ENCODE data around the gene FAM131C. TPM values are rescaled to one million over a fixed set of nuclear protein-coding genes. Genes with fewer than 3 reads are reported as not detected.
"Not testable (repeated sequence)": the region's sequence is repeated elsewhere in the genome, so short reads cannot be mapped to it uniquely, and the experiment has no call there.

Gene FAM131C
- total RNA-seq, 1 experiment from 2014 or later = 3.4 TPM

GRCh38 chr1:16061989-16062686 lies 11.3 kb downstream of the FAM131C start:
- intact Hi-C loops (cut with micrococcal nuclease; ENCODE audit: unreplicated experiment); ATAC-seq; CTCF ChIA-PET; in situ Hi-C loops (cut with HindIII; ENCODE audit: low pct_unique_long_range_greater_than_20kb, low sequenced_read_pairs); H3K36me3 ChIP-seq (ENCODE audit: control insufficient read depth, insufficient read depth, low read length); H3K27me3 ChIP-seq (ENCODE audit: control insufficient read depth, insufficient read depth, low read length); H3K4me3 ChIP-seq (ENCODE audit: low read depth in 2 of 2, low read length in 2 of 2); BruUV-seq (replicated peaks); H3K4me1 ChIP-seq (ENCODE audit: control insufficient read depth, insufficient read depth, low read length); H3K27ac ChIP-seq (ENCODE audit: low read length); POLR2A ChIA-PET; H3K9me3 ChIP-seq (ENCODE audit: control insufficient read depth, insufficient read depth, low read depth, low read length); DNase-seq (ENCODE audit: low read depth, low spot score): not testable (repeated sequence)

DNA sequence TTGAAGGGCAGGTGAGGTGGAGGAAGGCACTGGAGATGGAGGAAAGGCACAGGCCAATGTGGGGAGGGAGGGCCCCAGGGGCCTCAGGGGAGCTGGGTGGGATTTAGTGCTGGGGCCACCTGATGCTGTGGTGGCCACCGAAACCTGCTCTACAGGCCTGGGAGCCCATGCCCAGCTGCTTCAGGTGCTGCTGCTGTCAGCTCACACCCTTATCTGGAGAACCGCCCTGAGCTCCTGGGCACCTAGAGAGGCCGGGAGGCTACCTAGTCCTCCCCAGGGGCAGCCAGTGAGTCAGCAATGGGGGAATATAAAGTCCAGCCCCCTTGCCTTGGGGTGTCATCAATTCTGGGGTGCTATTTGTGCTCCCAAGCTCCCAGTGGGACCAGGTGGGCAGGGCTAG lies 12.2 kb downstream of the FAM131C start:
- DNase-seq (ENCODE audit: low read depth, low spot score) (no peak), ATAC-seq (no peak)
- Histone ChIP-seq H3K4me1 (ENCODE audit: control insufficient read depth, insufficient read depth, low read length) (no peaks in the 10 kb centered on the region), H3K27me3 (ENCODE audit: control insufficient read depth, insufficient read depth, low read length) (no peaks in the 10 kb centered on the region), H3K4me3 (ENCODE audit: low read depth in 2 of 2, low read length in 2 of 2) (no peak overlapping the region), H3K9me3 (ENCODE audit: control insufficient read depth, insufficient read depth, low read depth, low read length) (no peaks in the 10 kb centered on the region), H3K27ac (ENCODE audit: low read length) (no peak overlapping the region), H3K36me3 (ENCODE audit: control insufficient read depth, insufficient read depth, low read length) (no peaks in the 10 kb centered on the region)
- CTCF ChIA-PET = no interaction called here
- POLR2A ChIA-PET = no interaction called here
- intact Hi-C loops (cut with micrococcal nuclease; ENCODE audit: unreplicated experiment) (no loop called here), in situ Hi-C loops (cut with HindIII; ENCODE audit: low pct_unique_long_range_greater_than_20kb, low sequenced_read_pairs) (no loop called here)
- no TSS peak for BruUV-seq (replicated peaks)
- TF ChIP-seq, protein P1, sequence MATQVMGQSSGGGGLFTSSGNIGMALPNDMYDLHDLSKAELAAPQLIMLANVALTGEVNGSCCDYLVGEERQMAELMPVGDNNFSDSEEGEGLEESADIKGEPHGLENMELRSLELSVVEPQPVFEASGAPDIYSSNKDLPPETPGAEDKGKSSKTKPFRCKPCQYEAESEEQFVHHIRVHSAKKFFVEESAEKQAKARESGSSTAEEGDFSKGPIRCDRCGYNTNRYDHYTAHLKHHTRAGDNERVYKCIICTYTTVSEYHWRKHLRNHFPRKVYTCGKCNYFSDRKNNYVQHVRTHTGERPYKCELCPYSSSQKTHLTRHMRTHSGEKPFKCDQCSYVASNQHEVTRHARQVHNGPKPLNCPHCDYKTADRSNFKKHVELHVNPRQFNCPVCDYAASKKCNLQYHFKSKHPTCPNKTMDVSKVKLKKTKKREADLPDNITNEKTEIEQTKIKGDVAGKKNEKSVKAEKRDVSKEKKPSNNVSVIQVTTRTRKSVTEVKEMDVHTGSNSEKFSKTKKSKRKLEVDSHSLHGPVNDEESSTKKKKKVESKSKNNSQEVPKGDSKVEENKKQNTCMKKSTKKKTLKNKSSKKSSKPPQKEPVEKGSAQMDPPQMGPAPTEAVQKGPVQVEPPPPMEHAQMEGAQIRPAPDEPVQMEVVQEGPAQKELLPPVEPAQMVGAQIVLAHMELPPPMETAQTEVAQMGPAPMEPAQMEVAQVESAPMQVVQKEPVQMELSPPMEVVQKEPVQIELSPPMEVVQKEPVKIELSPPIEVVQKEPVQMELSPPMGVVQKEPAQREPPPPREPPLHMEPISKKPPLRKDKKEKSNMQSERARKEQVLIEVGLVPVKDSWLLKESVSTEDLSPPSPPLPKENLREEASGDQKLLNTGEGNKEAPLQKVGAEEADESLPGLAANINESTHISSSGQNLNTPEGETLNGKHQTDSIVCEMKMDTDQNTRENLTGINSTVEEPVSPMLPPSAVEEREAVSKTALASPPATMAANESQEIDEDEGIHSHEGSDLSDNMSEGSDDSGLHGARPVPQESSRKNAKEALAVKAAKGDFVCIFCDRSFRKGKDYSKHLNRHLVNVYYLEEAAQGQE (IDR thresholded peaks at IDR 0.05; ENCODE audit: insufficient read depth in 1 of 2, low read depth in 2 of 2, low read length in 1 of 2) = no peak
- TF ChIP-seq SIN3A (IDR thresholded peaks at IDR 0.05; ENCODE audit: borderline replicate concordance, insufficient read depth, low read depth, low read length) = no peak
- TF ChIP-seq TCF7L2 (IDR thresholded peaks at IDR 0.05; ENCODE audit: low read depth, low read length) = no peak
- no peak for TF ChIP-seq POLR2AphosphoS5 (IDR thresholded peaks at IDR 0.05; ENCODE audit: low read depth, low read length)
- no peak for TF ChIP-seq CTCF (IDR thresholded peaks at IDR 0.05)

DNA sequence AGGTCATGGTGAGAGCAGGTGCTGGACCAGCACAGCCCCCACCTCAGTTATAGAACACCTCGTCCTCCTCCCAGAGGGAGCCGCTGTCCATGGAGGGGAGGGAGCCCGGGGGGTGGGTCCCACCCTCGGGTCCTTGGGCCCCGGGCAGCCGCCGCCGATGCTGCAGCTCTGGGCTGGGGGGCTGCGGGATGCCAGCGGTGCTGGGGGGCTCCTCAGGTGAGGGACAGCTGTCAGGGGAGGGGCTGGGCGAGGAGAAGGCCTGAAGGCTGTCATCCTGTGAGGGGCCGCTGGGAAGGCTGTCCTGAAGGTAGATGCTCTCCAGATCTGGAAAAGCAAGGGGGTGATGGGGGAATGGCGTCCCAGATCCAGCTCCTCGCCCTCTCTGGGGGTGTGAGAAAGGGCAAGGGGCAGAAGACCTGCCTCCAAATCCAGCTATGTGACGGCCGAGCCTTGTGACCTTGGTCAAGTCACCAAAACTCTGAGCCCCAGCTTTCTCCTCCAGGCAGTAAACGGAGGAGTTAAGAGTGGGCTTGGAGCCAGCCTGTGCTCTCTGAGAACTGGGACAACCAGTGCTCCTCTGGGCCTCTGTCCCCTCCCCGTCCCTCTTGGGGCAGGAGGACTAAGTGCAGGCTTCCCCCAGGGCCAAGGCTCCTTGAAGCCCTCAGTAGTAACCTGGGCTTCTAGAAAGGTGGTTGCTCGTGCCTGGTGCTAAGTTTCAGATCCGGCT lies 14.9 kb downstream of the FAM131C start:
- in situ Hi-C loops (cut with HindIII; ENCODE audit: low pct_unique_long_range_greater_than_20kb, low sequenced_read_pairs); H3K36me3 ChIP-seq (ENCODE audit: control insufficient read depth, insufficient read depth, low read length); BruUV-seq (replicated peaks); H3K27me3 ChIP-seq (ENCODE audit: control insufficient read depth, insufficient read depth, low read length); POLR2A ChIA-PET; H3K27ac ChIP-seq (ENCODE audit: low read length); DNase-seq (ENCODE audit: low read depth, low spot score); intact Hi-C loops (cut with micrococcal nuclease; ENCODE audit: unreplicated experiment); H3K4me3 ChIP-seq (ENCODE audit: low read depth in 2 of 2, low read length in 2 of 2); H3K9me3 ChIP-seq (ENCODE audit: control insufficient read depth, insufficient read depth, low read depth, low read length); H3K4me1 ChIP-seq (ENCODE audit: control insufficient read depth, insufficient read depth, low read length): not testable (repeated sequence)
- ATAC-seq = peak; percentile 33; the same call in 1 of the 2 replicates
- CTCF ChIA-PET = interaction anchor here (0.6 kb wide), 1 partner anchor 17 kb away, joined by 5 read pairs; no protein-coding TSS in a partner anchor

GRCh38 chr1:16057314-16057915 lies 16.0 kb downstream of the FAM131C start:
- POLR2A ChIA-PET; H3K9me3 ChIP-seq (ENCODE audit: control insufficient read depth, insufficient read depth, low read depth, low read length); in situ Hi-C loops (cut with HindIII; ENCODE audit: low pct_unique_long_range_greater_than_20kb, low sequenced_read_pairs); DNase-seq (ENCODE audit: low read depth, low spot score); H3K27me3 ChIP-seq (ENCODE audit: control insufficient read depth, insufficient read depth, low read length); H3K4me3 ChIP-seq (ENCODE audit: low read depth in 2 of 2, low read length in 2 of 2); H3K27ac ChIP-seq (ENCODE audit: low read length); H3K4me1 ChIP-seq (ENCODE audit: control insufficient read depth, insufficient read depth, low read length); BruUV-seq (replicated peaks); H3K36me3 ChIP-seq (ENCODE audit: control insufficient read depth, insufficient read depth, low read length): not testable (repeated sequence)
- intact Hi-C loops (cut with micrococcal nuclease; ENCODE audit: unreplicated experiment) = loop anchor here (2.0 kb wide), 2 partner anchors 25 to 49 kb away; no protein-coding TSS in a partner anchor
- CTCF ChIA-PET = interaction anchor here (0.6 kb wide), 1 partner anchor 99 kb away, joined by 3 read pairs; no protein-coding TSS in a partner anchor
- ATAC-seq = 0 out of 2 replicates have a peak, but pooled peaks have one; percentile 6

DNA sequence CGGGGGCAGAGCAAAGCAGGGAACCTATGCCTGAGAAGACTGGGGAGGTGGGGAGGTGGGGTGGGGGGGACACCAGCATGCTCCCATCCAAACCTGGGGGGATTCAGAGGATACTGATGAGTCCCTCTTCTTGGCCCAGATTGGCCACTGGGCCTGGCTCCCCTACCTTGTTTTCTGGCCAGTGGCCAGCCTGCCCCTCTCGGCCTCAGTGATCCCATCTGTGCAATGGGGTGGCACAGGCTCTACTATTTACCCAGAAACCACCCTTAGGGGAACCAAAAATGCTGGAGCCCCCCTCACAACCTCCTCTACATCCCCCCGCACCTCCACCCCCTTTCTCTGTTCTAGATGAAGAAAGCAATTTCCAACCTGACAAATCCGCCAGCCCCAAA lies 16.9 kb downstream of the FAM131C start:
- H3K27ac ChIP-seq (ENCODE audit: low read length); in situ Hi-C loops (cut with HindIII; ENCODE audit: low pct_unique_long_range_greater_than_20kb, low sequenced_read_pairs); POLR2A ChIA-PET; H3K27me3 ChIP-seq (ENCODE audit: control insufficient read depth, insufficient read depth, low read length); H3K4me1 ChIP-seq (ENCODE audit: control insufficient read depth, insufficient read depth, low read length); H3K4me3 ChIP-seq (ENCODE audit: low read depth in 2 of 2, low read length in 2 of 2); BruUV-seq (replicated peaks); H3K36me3 ChIP-seq (ENCODE audit: control insufficient read depth, insufficient read depth, low read length); H3K9me3 ChIP-seq (ENCODE audit: control insufficient read depth, insufficient read depth, low read depth, low read length); ATAC-seq; DNase-seq (ENCODE audit: low read depth, low spot score): not testable (repeated sequence)
- CTCF ChIA-PET = interaction anchor here (0.6 to 0.9 kb wide), 3 partner anchors 98 to 261 kb away, joined by 3 to 4 read pairs (median 3); no protein-coding TSS in a partner anchor
- intact Hi-C loops (cut with micrococcal nuclease; ENCODE audit: unreplicated experiment) = loop anchor here (2.0 kb wide), 2 partner anchors 24 to 48 kb away; no protein-coding TSS in a partner anchor

Measured in Panc1 (cell line).